Measurements from ENCODE around the gene CAMK1.

Gene CAMK1

GRCh38 chr3:9736831-9737230, 32.9 kb downstream of the CAMK1 start:
- DNase-seq (ENCODE audit: low spot score) = no peak

- peak; percentile 66 for DNase-seq (ENCODE audit: low spot score)
These were observed 37.0 kb downstream of the CAMK1 start for GRCh38 chr3:9732740-9733115.

- peak; percentile 46 for DNase-seq (ENCODE audit: low spot score)
These were observed 37.5 kb downstream of the CAMK1 start for GRCh38 chr3:9732080-9732739.

GRCh38 chr3:9731206-9732079, 38.3 kb downstream of the CAMK1 start, which contains the start of gene BRPF1:
BRPF1 (plus strand) TSS chr3:9731735; CDS start chr3:9734141, 2,406 bp downstream.
- DNase-seq (ENCODE audit: low spot score) = peak; percentile 98

GRCh38 chr3:9730657-9731205, 39.0 kb downstream of the CAMK1 start:
- DNase-seq (ENCODE audit: low spot score) = no peak

- DNase-seq (ENCODE audit: low spot score) = no peak
These were observed 40.3 kb downstream of the CAMK1 start for GRCh38 chr3:9729419-9729818.

- DNase-seq (ENCODE audit: low spot score) = no peak
These were observed 42.0 kb downstream of the CAMK1 start for GRCh38 chr3:9727743-9728142.

- DNase-seq (ENCODE audit: low spot score) = no peak
These were observed 42.6 kb downstream of the CAMK1 start for GRCh38 chr3:9727041-9727595.

- DNase-seq (ENCODE audit: low spot score) = no peak
These were observed 43.8 kb downstream of the CAMK1 start for GRCh38 chr3:9725775-9726515.

- DNase-seq (ENCODE audit: low spot score) = no peak
These were observed 48.1 kb downstream of the CAMK1 start for GRCh38 chr3:9721700-9722060.

- no peak for DNase-seq (ENCODE audit: low spot score)
These were observed 48.6 kb downstream of the CAMK1 start for GRCh38 chr3:9721015-9721699.

- DNase-seq (ENCODE audit: low spot score) = no peak
These were observed 51.6 kb downstream of the CAMK1 start for GRCh38 chr3:9718118-9718517.

- DNase-seq (ENCODE audit: low spot score) = no peak
These were observed 52.2 kb downstream of the CAMK1 start for GRCh38 chr3:9717563-9717962.

- DNase-seq (ENCODE audit: low spot score) = no peak
These were observed 52.8 kb downstream of the CAMK1 start for GRCh38 chr3:9716801-9717555.

- DNase-seq (ENCODE audit: low spot score) = peak; percentile 86
These were observed 53.8 kb downstream of the CAMK1 start for GRCh38 chr3:9715764-9716437.

GRCh38 chr3:9715136-9715535, 54.6 kb downstream of the CAMK1 start:
- no peak for DNase-seq (ENCODE audit: low spot score)

GRCh38 chr3:9713142-9713541, 56.6 kb downstream of the CAMK1 start:
- DNase-seq (ENCODE audit: low spot score) = no peak

- no peak for DNase-seq (ENCODE audit: low spot score)
These were observed 57.3 kb downstream of the CAMK1 start for GRCh38 chr3:9712415-9712814.

GRCh38 chr3:9710174-9710739, 59.5 kb downstream of the CAMK1 start:
- DNase-seq (ENCODE audit: low spot score) = no peak
